Panc1 (cell line): Measurements from ENCODE around the gene LNX1. TPM values are rescaled to one million over a fixed set of nuclear protein-coding genes. Genes with fewer than 3 reads are reported as not detected.

ENCODE experiments used
- ATAC-seq: fragments of 200-7000 bp; cut with Tn5 transposase; 2 replicates; pipeline ENCODE4 v1.9.1; 2020; ENCODE audit warnings: mild to moderate bottlenecking, moderate library complexity
- BruUV-seq: library from RNA; stranded (reverse); fragments of 400-500 nt; replicated peaks from 2 replicates; lab custom pipeline; 2021; lab: Mats Ljungman, UMichigan
- CTCF ChIA-PET: fragments of 300-600 bp; sonication (Branson Sonifier 250); formaldehyde crosslinking; loops from one replicate; lab custom pipeline; 2022; ENCODE audit warnings: antibody characterized with exemption; lab: Charles Lee
- POLR2A ChIA-PET: fragments of 300-600 bp; sonication (Branson Sonifier 250); formaldehyde crosslinking; loops from one replicate; lab custom pipeline; 2022; ENCODE audit warnings: antibody characterized with exemption; lab: Charles Lee
- DNase-seq: peaks from one replicate; pipeline ENCODE4 v3.0.0-alpha.2; 2010; ENCODE audit warnings: low read depth, low spot score
- H3K27ac ChIP-seq: 2 replicates; pipeline ENCODE4 v1.5.1; 2011; ENCODE audit warnings: mild to moderate bottlenecking, low read length, inconsistent platforms
- H3K27me3 ChIP-seq: fragments of 200-500 bp; sonication (Bioruptor generic); 2 replicates; pipeline ENCODE4 v1.6.0; 2014; ENCODE audit warnings: low read length, inconsistent platforms; ENCODE audit not compliant: control insufficient read depth, insufficient read depth
- H3K36me3 ChIP-seq: fragments of 200-500 bp; sonication (Bioruptor generic); 2 replicates; pipeline ENCODE4 v1.5.1; 2014; ENCODE audit warnings: inconsistent platforms, mild to moderate bottlenecking, low read length, moderate library complexity; ENCODE audit not compliant: control insufficient read depth, insufficient read depth
- H3K4me1 ChIP-seq: 2 replicates; pipeline ENCODE4 v1.5.1; 2011; ENCODE audit warnings: inconsistent platforms, mild to moderate bottlenecking, low read length, moderate library complexity; ENCODE audit not compliant: control insufficient read depth, insufficient read depth
- H3K4me3 ChIP-seq, 2 experiments: 2 replicates each; pipeline ENCODE4 v1.5.1; 2011 to 2012; ENCODE audit warnings: low read depth in 2 of 2, low read length in 2 of 2, mild to moderate bottlenecking in 2 of 2, inconsistent platforms in 1 of 2, moderate library complexity in 1 of 2
- H3K9me3 ChIP-seq: fragments of 200-500 bp; sonication (Bioruptor generic); 2 replicates; pipeline ENCODE4 v1.5.1; 2014; ENCODE audit warnings: low read depth, mild to moderate bottlenecking, inconsistent platforms, low read length, moderate library complexity; ENCODE audit not compliant: control insufficient read depth, insufficient read depth
- CTCF ChIP-seq: fragments of 450-650 bp; IDR thresholded peaks from 2 replicates; pipeline ENCODE4 v1.5.1; 2017; ENCODE audit warnings: mild to moderate bottlenecking
- POLR2AphosphoS5 ChIP-seq: IDR thresholded peaks from 2 replicates; pipeline ENCODE4 v1.6.1; 2012; ENCODE audit warnings: mild to moderate bottlenecking, low read depth, low read length, moderate library complexity
- SIN3A ChIP-seq: IDR thresholded peaks from 2 replicates; pipeline ENCODE4 v1.6.1; 2012; ENCODE audit warnings: low read depth, mild to moderate bottlenecking, low read length, moderate library complexity, borderline replicate concordance; ENCODE audit not compliant: insufficient read depth
- TCF7L2 ChIP-seq: IDR thresholded peaks from 2 replicates; pipeline ENCODE4 v1.6.1; 2011; ENCODE audit warnings: mild to moderate bottlenecking, low read depth, low read length, inconsistent platforms
- in situ Hi-C: cut with HindIII; loops from 2 replicates; pipeline ENCODE4 v1.10.0; 2016; ENCODE audit warnings: low sequenced_read_pairs, low pct_unique_long_range_greater_than_20kb
- intact Hi-C: fragments of 100-400 bp; cut with micrococcal nuclease; formaldehyde crosslinking; loops from one replicate; pipeline ENCODE4 v1.10.0; 2022; ENCODE audit not compliant: unreplicated experiment
- total RNA-seq: library from RNA; stranded (reverse); gene quantifications from one replicate; pipeline ENCODE4 v1.2.1, GENCODE V29; 2021; ENCODE audit not compliant: unreplicated experiment
- TF ChIP-seq, protein P1 (sequence below), 2 experiments: IDR thresholded peaks; 2 replicates each; pipeline ENCODE4 v1.6.1; 2011 to 2012; ENCODE audit warnings: low read depth in 2 of 2, control low read depth in 1 of 2, low read length in 1 of 2, mild to moderate bottlenecking in 1 of 2, moderate library complexity in 1 of 2; ENCODE audit not compliant: insufficient read depth in 1 of 2

Gene LNX1
- total RNA-seq, 1 experiment from 2014 or later, result 0.18 TPM

DNA sequence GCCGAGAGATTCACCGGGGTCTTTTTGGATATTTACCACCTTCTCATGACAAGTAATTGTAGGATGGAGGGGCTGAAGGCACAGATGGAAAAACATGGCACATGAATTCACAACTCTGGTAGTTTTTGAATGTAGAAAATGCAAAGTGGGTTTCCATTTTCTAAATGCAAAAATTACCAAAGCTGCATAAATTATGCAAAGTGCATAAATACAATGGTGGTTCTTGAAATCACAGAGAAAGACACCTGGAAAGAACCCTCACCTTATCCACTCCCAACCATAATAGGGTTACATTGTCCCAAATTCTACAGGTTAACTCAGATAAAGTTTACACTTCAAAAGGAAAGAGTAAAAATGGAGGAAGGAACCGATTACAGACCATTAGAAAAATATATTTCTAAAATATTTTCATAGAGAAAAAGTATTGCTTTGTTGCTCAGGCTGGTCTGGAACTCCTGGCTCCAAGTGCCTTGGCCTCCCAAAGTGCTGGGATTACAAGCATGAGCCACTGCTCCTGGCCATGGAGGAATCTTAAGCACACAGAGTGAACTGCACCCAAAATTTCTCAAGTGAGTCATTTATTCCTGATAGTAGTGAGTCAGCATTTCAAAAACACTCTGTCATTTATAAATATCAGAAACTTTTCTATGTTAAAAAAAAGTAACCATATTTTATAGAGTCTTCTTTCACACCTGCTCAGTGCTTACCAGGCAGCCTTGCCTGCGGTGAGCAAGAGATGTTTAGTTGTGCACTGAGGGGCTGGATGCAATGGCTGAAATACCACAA lies 112.4 kb downstream of the LNX1 start:
- DNase-seq (no peak), ATAC-seq (no peak)
- intact Hi-C loops (no loop called here), in situ Hi-C loops (no loop called here)
- no peaks in the 10 kb centered on the region for H3K4me1 ChIP-seq
- POLR2A ChIA-PET, result no interaction called here
- no peaks in the 10 kb centered on the region for H3K27me3 ChIP-seq
- no peaks in the 10 kb centered on the region for H3K36me3 ChIP-seq
- TF ChIP-seq CTCF, result no peak
- no peak for TF ChIP-seq POLR2AphosphoS5
- TF ChIP-seq, protein P1, sequence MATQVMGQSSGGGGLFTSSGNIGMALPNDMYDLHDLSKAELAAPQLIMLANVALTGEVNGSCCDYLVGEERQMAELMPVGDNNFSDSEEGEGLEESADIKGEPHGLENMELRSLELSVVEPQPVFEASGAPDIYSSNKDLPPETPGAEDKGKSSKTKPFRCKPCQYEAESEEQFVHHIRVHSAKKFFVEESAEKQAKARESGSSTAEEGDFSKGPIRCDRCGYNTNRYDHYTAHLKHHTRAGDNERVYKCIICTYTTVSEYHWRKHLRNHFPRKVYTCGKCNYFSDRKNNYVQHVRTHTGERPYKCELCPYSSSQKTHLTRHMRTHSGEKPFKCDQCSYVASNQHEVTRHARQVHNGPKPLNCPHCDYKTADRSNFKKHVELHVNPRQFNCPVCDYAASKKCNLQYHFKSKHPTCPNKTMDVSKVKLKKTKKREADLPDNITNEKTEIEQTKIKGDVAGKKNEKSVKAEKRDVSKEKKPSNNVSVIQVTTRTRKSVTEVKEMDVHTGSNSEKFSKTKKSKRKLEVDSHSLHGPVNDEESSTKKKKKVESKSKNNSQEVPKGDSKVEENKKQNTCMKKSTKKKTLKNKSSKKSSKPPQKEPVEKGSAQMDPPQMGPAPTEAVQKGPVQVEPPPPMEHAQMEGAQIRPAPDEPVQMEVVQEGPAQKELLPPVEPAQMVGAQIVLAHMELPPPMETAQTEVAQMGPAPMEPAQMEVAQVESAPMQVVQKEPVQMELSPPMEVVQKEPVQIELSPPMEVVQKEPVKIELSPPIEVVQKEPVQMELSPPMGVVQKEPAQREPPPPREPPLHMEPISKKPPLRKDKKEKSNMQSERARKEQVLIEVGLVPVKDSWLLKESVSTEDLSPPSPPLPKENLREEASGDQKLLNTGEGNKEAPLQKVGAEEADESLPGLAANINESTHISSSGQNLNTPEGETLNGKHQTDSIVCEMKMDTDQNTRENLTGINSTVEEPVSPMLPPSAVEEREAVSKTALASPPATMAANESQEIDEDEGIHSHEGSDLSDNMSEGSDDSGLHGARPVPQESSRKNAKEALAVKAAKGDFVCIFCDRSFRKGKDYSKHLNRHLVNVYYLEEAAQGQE (IDR thresholded peaks at IDR 0.05; ENCODE audit: insufficient read depth in 1 of 2, low read depth in 2 of 2, low read length in 1 of 2), result no peak
- TF ChIP-seq SIN3A, result no peak
- no peak for TF ChIP-seq TCF7L2
- H3K4me3 ChIP-seq, result no peak overlapping the region
- BruUV-seq, result no TSS peak
- CTCF ChIA-PET, result no interaction called here
- H3K27ac ChIP-seq, result no peak overlapping the region
- no peaks in the 10 kb centered on the region for H3K9me3 ChIP-seq

DNA sequence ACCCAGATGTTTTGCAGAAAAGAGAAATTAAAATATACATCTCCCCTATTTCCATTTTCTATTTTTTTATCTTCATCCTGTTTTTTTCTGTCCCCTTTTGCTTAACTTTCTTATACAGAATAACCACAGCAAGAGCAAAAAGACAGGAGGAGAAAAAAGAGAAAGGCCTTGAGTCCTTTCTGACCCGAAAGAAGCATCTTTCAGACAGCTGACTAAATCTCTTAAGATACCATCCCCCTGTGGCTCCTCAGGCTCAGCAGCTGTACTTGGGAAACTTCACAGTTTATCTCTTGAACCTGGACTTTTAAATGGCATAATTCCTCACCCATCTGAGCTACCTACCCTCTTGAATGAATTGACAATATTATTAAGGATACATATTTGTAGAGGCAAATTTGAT lies 113.7 kb downstream of the LNX1 start:
- Histone ChIP-seq H3K27ac (no peak overlapping the region), H3K4me1 (no peaks in the 10 kb centered on the region), H3K9me3 (no peaks in the 10 kb centered on the region), H3K36me3 (no peaks in the 10 kb centered on the region), H3K4me3 (no peak overlapping the region), H3K27me3 (no peaks in the 10 kb centered on the region)
- ChIA-PET POLR2A (no interaction called here), CTCF (no interaction called here)
- DNase-seq (no peak), ATAC-seq (no peak)
- intact Hi-C loops, result no loop called here
- BruUV-seq, result no TSS peak
- TF ChIP-seq, protein P1 (IDR thresholded peaks at IDR 0.05; ENCODE audit: insufficient read depth in 1 of 2, low read depth in 2 of 2, low read length in 1 of 2), result no peak
- no peak for TF ChIP-seq TCF7L2
- no peak for TF ChIP-seq SIN3A
- no peak for TF ChIP-seq CTCF
- TF ChIP-seq POLR2AphosphoS5, result no peak
- in situ Hi-C loops, result no loop called here
